ENCODE measurements around the gene DAB2IP. TPM values are rescaled to one million over a fixed set of nuclear protein-coding genes. Genes with fewer than 3 reads are reported as not detected.

DAB2IP gene
- polyA plus RNA-seq, 1 donor: 48.6 TPM

- DNase-seq: no peak
Observed at GRCh38 chr9:121706149-121706750, 54.8 kb downstream of the DAB2IP start.

GRCh38 chr9:121707477-121708424 lies 56.3 kb downstream of the DAB2IP start:
- no peak for DNase-seq

- no peak for DNase-seq
Observed at GRCh38 chr9:121708768-121709488, 57.5 kb downstream of the DAB2IP start.

GRCh38 chr9:121709798-121710197 lies 58.4 kb downstream of the DAB2IP start:
- DNase-seq: no peak

- no peak for DNase-seq
Observed at GRCh38 chr9:121711281-121711680, 59.8 kb downstream of the DAB2IP start.

GRCh38 chr9:121711797-121712196 lies 60.4 kb downstream of the DAB2IP start:
- DNase-seq: no peak

DNA sequence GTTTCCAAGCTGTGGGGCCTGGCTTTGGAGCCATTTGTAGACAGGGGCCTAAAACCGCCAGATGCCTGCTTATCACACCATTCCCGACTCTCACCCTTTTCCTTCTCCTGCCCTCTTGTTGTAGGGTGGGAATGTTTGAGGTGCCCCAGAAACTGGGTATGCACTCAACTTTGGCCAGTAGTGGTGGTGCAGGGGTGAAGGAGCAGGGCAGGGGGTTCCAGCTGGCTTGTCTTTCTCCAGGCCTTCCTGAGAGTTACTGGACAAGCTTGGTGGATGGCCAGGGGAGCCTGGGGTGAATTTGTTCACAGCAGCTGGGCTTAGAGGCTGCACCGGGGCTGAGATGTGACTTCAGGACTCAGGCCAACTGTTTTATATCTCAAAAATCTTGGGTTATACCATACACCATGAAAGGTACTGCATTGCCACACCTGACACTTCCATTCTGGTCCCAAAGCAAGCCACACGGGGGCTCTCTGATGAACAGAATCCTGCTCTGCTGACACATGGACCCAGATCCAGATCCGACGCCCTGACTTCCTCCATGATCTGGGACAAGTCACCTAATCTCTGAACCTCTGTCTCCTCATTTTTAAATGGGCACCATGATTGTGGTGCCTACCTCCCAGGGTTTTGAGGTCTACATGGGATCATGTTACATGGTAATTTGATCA lies 62.1 kb downstream of the DAB2IP start:
- DNase-seq: no peak

DNA sequence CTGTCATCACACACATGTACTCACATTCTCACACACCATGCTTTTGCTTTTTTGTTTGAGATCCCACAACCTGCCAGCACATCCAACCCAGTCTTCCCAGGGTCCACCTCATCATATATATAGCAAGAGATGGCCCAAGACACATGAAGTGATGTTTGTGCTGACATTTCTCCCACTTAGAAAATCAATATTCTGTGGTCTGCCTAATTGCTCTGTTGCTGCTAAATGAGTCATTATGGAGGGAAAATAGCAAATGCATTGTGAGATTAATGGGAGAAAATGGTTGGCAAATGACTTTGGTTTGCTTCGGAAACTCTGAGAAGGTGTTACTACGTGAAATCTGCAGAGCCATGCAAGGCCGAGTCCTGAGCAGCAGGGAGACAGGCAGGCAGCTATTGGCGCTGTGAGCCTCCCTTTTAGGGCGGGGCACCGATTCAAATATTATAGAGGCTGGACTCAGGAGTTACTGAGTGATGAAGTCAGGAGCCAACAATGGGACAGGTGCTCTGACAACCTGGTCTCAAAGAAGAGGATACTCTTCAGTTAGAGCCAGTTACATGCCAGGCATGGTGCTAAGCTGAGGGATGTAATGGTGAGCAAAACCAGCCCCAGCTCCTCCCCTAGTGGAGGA lies 62.8 kb downstream of the DAB2IP start:
- DNase-seq: no peak

GRCh38 chr9:121714873-121715272 lies 63.4 kb downstream of the DAB2IP start:
- DNase-seq: no peak

GRCh38 chr9:121717141-121717991 lies 65.9 kb downstream of the DAB2IP start:
- DNase-seq: no peak

- DNase-seq: no peak
Observed at GRCh38 chr9:121718084-121718483, 66.7 kb downstream of the DAB2IP start.

- DNase-seq: no peak
Observed at GRCh38 chr9:121718501-121718900, 67.1 kb downstream of the DAB2IP start.

DNA sequence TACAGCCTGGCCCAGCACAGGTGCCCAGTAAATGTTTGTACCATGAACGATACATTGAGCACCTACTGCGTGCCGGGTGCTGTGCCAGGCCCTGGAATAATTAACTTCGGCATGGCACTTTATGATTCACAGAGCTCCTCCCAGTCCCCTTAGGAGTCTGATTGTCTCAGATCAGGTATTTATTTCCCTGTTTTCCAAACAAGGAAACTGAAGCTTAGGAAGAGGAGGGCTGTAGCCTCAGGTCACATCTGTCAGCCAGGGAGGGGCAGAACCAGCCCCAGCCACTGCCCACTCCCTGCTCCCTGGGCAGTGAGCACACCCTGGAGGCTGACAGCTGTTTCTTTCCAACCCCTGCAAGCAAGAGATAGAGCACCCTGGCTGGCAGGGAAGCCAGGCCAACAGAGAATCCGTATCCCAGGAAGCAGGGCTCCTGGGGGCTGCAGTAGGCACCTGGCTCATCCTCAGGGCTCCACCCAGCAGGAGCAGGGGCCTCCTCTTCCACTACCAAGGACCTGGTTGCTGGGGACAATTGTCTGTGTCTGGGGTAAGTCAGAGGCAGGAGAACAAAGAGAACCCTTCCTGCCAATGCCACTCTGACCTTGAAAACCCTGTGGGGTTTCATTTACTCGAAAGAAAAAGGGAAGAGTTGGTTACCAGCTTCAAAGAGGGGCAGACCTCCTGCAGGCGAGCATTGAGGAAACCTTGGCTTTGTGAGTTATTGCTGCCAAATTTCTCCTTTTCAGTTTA lies 69.0 kb downstream of the DAB2IP start:
- DNase-seq: no peak

DNA sequence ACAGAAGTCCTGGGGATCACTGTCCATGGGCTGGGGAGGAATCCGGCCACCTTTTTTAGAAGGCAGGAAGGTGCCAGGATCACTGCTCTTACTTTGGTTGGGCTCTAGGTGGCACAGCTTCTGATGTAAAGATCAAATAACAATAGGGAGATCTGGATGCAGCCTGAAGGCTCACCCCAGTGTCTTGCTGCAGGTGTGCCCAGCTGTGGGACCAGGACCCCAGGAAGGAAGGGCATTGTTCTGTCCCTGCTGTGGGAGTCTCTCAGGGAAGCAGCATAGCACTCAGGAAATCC lies 69.6 kb downstream of the DAB2IP start:
- no peak for DNase-seq

- no peak for DNase-seq
Observed at GRCh38 chr9:121721770-121722169, 70.3 kb downstream of the DAB2IP start.

DNA sequence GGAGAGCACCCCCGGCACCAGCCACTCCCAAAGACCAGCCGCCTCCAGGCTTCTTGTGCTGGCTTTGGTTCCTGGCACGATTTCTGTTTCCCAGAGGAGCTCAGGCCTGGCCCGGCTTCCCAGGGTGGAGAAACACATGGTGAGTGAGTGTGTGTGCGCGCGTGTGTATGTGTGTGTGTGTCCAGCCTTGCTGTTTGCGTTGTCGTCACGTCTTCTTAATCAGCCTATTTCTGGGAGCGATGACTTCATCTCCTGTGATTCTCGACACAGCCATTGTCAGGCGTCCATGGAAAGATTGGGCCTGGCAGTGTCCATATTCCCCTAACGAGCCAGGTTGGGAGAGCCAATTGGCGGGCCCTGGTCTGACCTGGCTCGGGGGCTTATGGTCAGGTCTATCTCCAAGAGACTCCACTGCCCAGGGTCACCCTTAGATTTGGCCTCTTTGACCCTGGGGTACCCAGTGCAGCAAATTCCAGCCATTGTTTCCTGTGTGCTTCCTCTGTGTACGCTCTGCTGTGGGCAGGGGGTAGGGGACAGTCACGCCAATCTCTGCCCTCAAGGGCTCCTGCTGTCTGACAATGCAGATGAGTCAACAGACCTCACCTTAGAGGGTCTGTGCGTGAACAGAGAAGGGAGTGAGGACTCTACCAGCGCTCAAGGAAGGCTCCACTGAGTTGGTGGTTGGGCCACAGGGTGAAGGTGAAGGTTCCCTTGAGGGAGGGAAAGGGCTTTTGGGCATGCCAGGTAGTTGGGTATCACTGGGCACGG lies 73.8 kb downstream of the DAB2IP start:
- DNase-seq: peak; percentile 87

- DNase-seq: no peak
Observed at GRCh38 chr9:121727295-121728020, 76.0 kb downstream of the DAB2IP start.

DNA sequence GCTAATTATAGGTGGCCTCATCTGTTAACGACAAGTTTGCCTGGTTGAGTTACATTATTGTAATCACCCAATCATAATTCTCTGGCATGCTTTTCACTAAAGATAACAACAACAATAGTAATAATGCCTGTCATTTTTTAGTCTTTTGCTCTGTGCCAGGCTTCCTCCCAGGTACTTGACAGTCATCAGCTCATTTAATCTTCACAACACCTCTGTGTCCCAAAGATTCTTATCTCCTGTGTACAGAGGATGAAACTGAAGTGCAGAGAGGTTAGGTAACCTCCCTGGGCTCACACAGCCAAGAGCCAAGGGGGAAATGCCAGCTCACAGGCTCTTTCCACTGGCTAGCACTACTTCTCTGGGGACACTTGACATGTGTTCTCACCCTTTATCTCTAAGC lies 77.5 kb downstream of the DAB2IP start:
- DNase-seq: no peak
